ENCODE results near the gene HM13.

Gene HM13

GRCh38 chr20:31590717-31591225 is 76.5 kb downstream of the HM13 start:
- CTCF ChIA-PET: interaction anchor here (0.6 to 1.8 kb wide), 8 partner anchors 12 to 1061 kb away, joined by 3 to 8 read pairs (median 5); partner anchors contain the start of gene HM13
- TF ChIP-seq CTCF (conservative IDR thresholded peaks at IDR 0.05; ENCODE audit: low read depth): no peak
- no peak for DNase-seq (ENCODE audit: low spot score)
- H3K27ac ChIP-seq: peak overlapping the region; percentile 57
- POLR2A ChIA-PET (ENCODE audit: low non-redundant PET): interaction anchor here (2.3 to 3.8 kb wide), 2 partner anchors 14 to 17 kb away, joined by 5 to 42 read pairs; partner anchors contain the start of gene ID1

GRCh38 chr20:31593221-31594001 is 79.2 kb downstream of the HM13 start:
- peak overlapping the region; percentile 94 for H3K27ac ChIP-seq
- ChIA-PET CTCF (interaction anchor here (0.5 to 1.7 kb wide), 9 partner anchors 9 to 32 kb away, joined by 3 to 12 read pairs (median 4); no protein-coding TSS in a partner anchor), POLR2A (ENCODE audit: low non-redundant PET) (interaction anchor here (0.6 to 3.8 kb wide), 12 partner anchors 9 to 138 kb away, joined by 3 to 42 read pairs (median 5); partner anchors contain the start of gene ID1)

GRCh38 chr20:31594002-31594557 is 79.8 kb downstream of the HM13 start:
- no peak for DNase-seq (ENCODE audit: low spot score)
- no peak for TF ChIP-seq CTCF (conservative IDR thresholded peaks at IDR 0.05; ENCODE audit: low read depth)
- CTCF ChIA-PET: interaction anchor here (0.5 to 2.0 kb wide), 6 partner anchors 9 to 25 kb away, joined by 4 to 16 read pairs (median 7); no protein-coding TSS in a partner anchor
- POLR2A ChIA-PET (ENCODE audit: low non-redundant PET): interaction anchor here (1.0 to 3.8 kb wide), 6 partner anchors 9 to 28 kb away, joined by 3 to 42 read pairs (median 14); partner anchors contain the start of gene ID1
- peak overlapping the region; percentile 94 for H3K27ac ChIP-seq

More at GRCh38 chr20:31593221-31594001, 79.2 kb downstream of the HM13 start:
- DNase-seq (ENCODE audit: low spot score): peak; percentile 99
- no peak for TF ChIP-seq CTCF (conservative IDR thresholded peaks at IDR 0.05; ENCODE audit: low read depth)

GRCh38 chr20:31594558-31595379 is 80.5 kb downstream of the HM13 start:
- POLR2A ChIA-PET (ENCODE audit: low non-redundant PET): interaction anchor here (1.4 kb wide), 1 partner anchor 17 kb away, joined by 13 read pairs; no protein-coding TSS in a partner anchor
- H3K27ac ChIP-seq: peak overlapping the region; percentile 94
- TF ChIP-seq CTCF (conservative IDR thresholded peaks at IDR 0.05; ENCODE audit: low read depth): no peak
- CTCF ChIA-PET: interaction anchor here (2.0 kb wide), 1 partner anchor 18 kb away, joined by 16 read pairs; no protein-coding TSS in a partner anchor
- DNase-seq (ENCODE audit: low spot score): no peak

GRCh38 chr20:31595380-31595653 is 81.1 kb downstream of the HM13 start:
- CTCF ChIA-PET: interaction anchor here (1.2 to 2.0 kb wide), 2 partner anchors 17 to 32 kb away, joined by 3 to 16 read pairs; no protein-coding TSS in a partner anchor
- DNase-seq (ENCODE audit: low spot score): no peak
- POLR2A ChIA-PET (ENCODE audit: low non-redundant PET): interaction anchor here (0.6 to 1.4 kb wide), 6 partner anchors 9 to 115 kb away, joined by 3 to 19 read pairs (median 9); partner anchors contain the start of gene ID1
- no peak for TF ChIP-seq CTCF (conservative IDR thresholded peaks at IDR 0.05; ENCODE audit: low read depth)
- peak overlapping the region; percentile 94 for H3K27ac ChIP-seq
